Tibial artery (tissue), 4 donors: Measurements from ENCODE around the gene CHMP1A.

Experiments used
- DNase-seq, 2 donors: peaks; one replicate each; pipeline ENCODE4 v3.0.0-alpha.2; 2019
- H3K27ac ChIP-seq, 2 donors: fragments of 200-600 bp; sonication (generic) in 1 of 2; 1 replicate in 1 of 2; 2 replicates in 1 of 2; pipeline ENCODE4 v1.5.1; 2018 to 2019; ENCODE audit warnings: mild to moderate bottlenecking in 1 of 2
- H3K27me3 ChIP-seq, 2 donors: fragments of 200-600 bp; sonication (generic) in 1 of 2; one replicate each; pipeline versions ENCODE4 v1.5.1 to v1.6.0; 2016 to 2019
- H3K36me3 ChIP-seq, 3 donors: fragments of 200-600 bp; sonication (generic) in 2 of 3; one replicate each; pipeline ENCODE4 v1.5.1; 2016 to 2019; ENCODE audit warnings: mild to moderate bottlenecking in 2 of 3
- H3K4me1 ChIP-seq, 4 donors: fragments of 200-600 bp; sonication (generic) in 2 of 4; 1 replicate in 3 of 4; 2 replicates in 1 of 4; pipeline ENCODE4 v1.5.1; 2016 to 2019
- H3K4me3 ChIP-seq, 2 donors: fragments of 200-600 bp; sonication (generic) in 1 of 2; 1 replicate in 1 of 2; 2 replicates in 1 of 2; pipeline ENCODE4 v1.5.1; 2018 to 2019; ENCODE audit warnings: mild to moderate bottlenecking in 2 of 2
- H3K9me3 ChIP-seq, 3 donors: fragments of 200-600 bp; sonication (generic) in 1 of 3; one replicate each; pipeline ENCODE4 v1.5.1; 2016 to 2019
- CTCF ChIP-seq, 2 experiments: fragments of 200-600 bp in 1 of 2; fragments of 450-650 bp in 1 of 2; IDR thresholded peaks; one replicate each; pipeline ENCODE4 v1.5.1; 2017 to 2019; ENCODE audit warnings: antibody characterized with exemption in 2 of 2, mild to moderate bottlenecking in 1 of 2, moderate library complexity in 1 of 2
- intact Hi-C: fragments of 100-400 bp; cut with DNase I; formaldehyde crosslinking; loops from one replicate; pipeline ENCODE4 v1.15.0; 2023; ENCODE audit warnings: low total_unique reads

CHMP1A gene

DNA sequence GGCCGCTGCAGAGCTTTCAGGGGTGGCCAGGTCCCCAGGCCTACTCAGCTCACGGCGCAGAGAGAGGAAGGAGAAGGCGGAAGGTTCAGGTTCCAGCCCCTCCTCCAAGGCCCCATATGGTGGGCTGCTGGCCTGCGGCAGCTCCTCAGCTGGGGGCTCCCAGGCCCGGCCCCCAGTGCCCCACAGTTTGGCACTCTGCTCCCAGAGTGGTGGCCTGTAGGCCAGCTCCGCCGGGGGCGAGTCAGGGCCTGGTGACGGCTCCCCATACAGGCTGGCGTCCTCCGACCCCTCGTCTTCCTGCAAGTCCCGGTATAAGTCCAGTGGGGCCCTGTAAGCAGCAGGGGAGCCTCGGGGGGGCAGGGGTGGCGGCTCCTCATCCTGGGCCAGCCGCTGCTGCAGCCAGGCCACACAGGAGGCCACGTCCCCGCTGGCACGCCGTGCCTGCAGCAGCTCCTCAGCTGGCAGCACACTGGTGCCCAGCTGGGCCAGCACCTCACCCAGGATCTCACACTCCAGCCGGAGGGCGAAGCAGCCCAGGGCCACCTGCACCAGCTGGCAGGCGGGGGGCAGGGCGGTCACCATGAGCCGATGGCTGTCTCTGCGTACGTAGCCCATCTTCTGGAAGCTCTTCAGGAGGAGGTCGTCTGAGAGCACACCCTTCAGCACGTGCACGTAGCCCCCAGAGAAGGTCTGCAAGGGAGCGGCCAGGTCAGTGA, 40.3 kb upstream of the CHMP1A start:
- Histone ChIP-seq H3K9me3 (no peaks in the 10 kb centered on the region), H3K36me3 (peaks cover 0 to 51% (median 24%) of the 10 kb centered on the region in 3 donors), H3K4me3 (no peak overlapping the region), H3K27me3 (peaks cover 0 to under 1% of the 10 kb centered on the region in 2 donors), H3K27ac (no peak overlapping the region), H3K4me1 (peaks cover 7 to 29% (median 26%) of the 10 kb centered on the region in 4 donors)
- intact Hi-C loops = no loop called here
- no peak for DNase-seq
- TF ChIP-seq CTCF (IDR thresholded peaks at IDR 0.05) = no peak

DNA sequence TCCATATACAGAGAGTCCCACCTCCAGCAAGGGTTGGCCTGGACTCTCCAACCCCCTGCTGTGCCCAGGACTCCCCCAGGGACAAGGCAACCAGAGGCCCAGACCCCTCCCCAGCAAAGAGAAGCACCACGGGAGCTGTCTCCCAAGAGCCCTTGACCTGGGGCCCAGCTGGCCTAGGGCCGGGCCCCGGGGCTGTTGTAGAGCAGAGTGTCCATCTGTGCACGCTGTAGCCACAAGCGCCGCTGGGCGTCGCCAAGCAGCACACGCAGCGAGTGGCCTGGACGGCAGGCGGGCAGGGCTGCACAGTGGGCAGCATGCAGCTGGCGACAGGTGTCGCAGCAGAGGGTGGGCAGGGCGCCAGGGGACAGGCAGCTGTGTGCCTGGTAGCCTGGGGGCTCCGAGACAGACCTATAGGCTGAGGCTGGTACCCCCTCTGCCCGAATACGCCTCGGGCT, 39.7 kb upstream of the CHMP1A start:
- H3K27me3 ChIP-seq = no peaks in the 10 kb centered on the region
- intact Hi-C loops = no loop called here
- H3K27ac ChIP-seq = no peak overlapping the region
- no peak overlapping the region for H3K4me3 ChIP-seq
- peaks cover 0 to 57% (median 24%) of the 10 kb centered on the region in 3 donors for H3K36me3 ChIP-seq
- H3K9me3 ChIP-seq = no peaks in the 10 kb centered on the region
- no peak for DNase-seq
- peaks cover 7 to 27% (median 24%) of the 10 kb centered on the region in 4 donors for H3K4me1 ChIP-seq
- no peak for TF ChIP-seq CTCF (IDR thresholded peaks at IDR 0.05)

DNA sequence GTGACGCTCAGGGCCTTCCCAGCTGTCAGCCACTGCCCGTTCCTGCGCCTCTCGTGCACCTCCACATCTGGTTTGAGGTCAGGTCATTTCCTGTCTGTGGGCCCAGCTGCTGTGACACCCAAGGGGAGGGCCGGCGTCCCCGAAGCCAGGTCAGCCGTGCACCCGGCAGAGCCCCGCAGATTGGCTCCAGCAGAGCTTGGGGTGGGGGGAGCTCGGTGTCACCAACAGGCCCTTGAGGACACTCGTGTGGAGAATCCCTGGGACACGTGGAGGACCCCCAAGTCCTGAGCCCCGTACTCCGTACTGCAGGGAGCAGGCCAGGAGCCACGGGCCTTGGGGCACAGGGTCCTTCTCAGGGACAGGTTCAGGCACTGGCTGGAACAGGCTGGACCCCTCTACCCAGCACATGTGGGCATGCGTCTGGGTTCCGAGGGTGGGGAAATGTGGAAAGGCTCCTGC, 39.2 kb upstream of the CHMP1A start:
- H3K36me3 ChIP-seq = peaks cover 0 to 62% (median 28%) of the 10 kb centered on the region in 3 donors
- H3K9me3 ChIP-seq = no peaks in the 10 kb centered on the region

GRCh38 chr16:89695875-89696669, 38.6 kb upstream of the CHMP1A start:
- no peak for DNase-seq
- intact Hi-C loops = no loop called here

More for the DNA sequence above, 39.2 kb upstream of the CHMP1A start:
- Histone ChIP-seq H3K27me3 (no peaks in the 10 kb centered on the region), H3K4me1 (peaks cover 7 to 22% (median 19%) of the 10 kb centered on the region in 4 donors), H3K4me3 (no peak overlapping the region), H3K27ac (no peak overlapping the region)
- no peak for DNase-seq
- TF ChIP-seq CTCF (IDR thresholded peaks at IDR 0.05) = no peak
- intact Hi-C loops = no loop called here

More at GRCh38 chr16:89695875-89696669, 38.6 kb upstream of the CHMP1A start:
- H3K36me3 ChIP-seq = peaks cover 4 to 68% (median 34%) of the 10 kb centered on the region in 3 donors
- TF ChIP-seq CTCF (IDR thresholded peaks at IDR 0.05) = no peak
- H3K4me1 ChIP-seq = peaks cover 7 to 16% (median 14%) of the 10 kb centered on the region in 4 donors
- H3K27ac ChIP-seq = no peak overlapping the region
- no peak overlapping the region for H3K4me3 ChIP-seq
- H3K27me3 ChIP-seq = no peaks in the 10 kb centered on the region
- no peaks in the 10 kb centered on the region for H3K9me3 ChIP-seq
